ENCODE measurements around the gene GABRA5.

DNA sequence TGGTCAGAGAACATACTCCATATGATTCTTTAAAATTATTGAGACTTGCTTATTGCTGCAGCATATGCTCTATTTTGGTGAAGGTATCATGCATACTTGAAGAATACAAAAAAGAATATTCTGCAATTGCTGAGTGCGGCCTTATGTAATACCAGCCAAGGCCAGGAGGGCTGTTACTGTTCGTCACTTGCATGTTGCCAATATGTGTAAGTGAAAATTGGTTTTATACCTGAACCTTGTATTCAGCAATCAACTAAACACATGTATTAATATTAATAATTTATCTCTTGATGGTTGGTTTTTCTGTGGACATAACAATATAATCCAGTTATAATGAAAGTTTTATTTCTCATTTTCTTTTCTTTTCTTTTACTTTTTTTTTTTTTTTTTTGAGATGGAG, 13.9 kb upstream of the GABRA5 start:
- no peak for TF ChIP-seq SPI1 (IDR thresholded peaks at IDR 0.05; ENCODE audit: low read depth, low read length)
- TF ChIP-seq POLR2A (IDR thresholded peaks at IDR 0.05; ENCODE audit: low read depth, low read length), result no peak
- no peak for TF ChIP-seq TAF1 (IDR thresholded peaks at IDR 0.05; ENCODE audit: low read depth, low read length)
- no peak for TF ChIP-seq POU2F2 (IDR thresholded peaks at IDR 0.05; ENCODE audit: low read depth, low read length)
- TF ChIP-seq POLR2AphosphoS5 (IDR thresholded peaks at IDR 0.05; ENCODE audit: low read depth, low read length), result no peak
- no peak for TF ChIP-seq PAX5 (IDR thresholded peaks at IDR 0.05; ENCODE audit: insufficient read depth, low read length, severe bottlenecking)
